ENCODE data around the gene CALML6. TPM values are rescaled to one million over a fixed set of nuclear protein-coding genes. Genes with fewer than 3 reads are reported as not detected.
"Not testable (repeated sequence)": the region's sequence is repeated elsewhere in the genome, so short reads cannot be mapped to it uniquely, and the experiment has no call there.

CALML6 gene
- total RNA-seq, 2 donors from 2014 or later = 1.0 to 4.3 TPM

GRCh38 chr1:1929639-1930545, 14.8 kb downstream of the CALML6 start:
- ATAC-seq = no peak

GRCh38 chr1:1934848-1935247, 19.8 kb downstream of the CALML6 start:
- H3K9me3 ChIP-seq; H3K36me3 ChIP-seq (replicated peaks in 1 of 2; ENCODE audit: insufficient read depth in 1 of 2, low read depth in 2 of 2); H3K27me3 ChIP-seq; H3K27ac ChIP-seq; DNase-seq; H3K4me3 ChIP-seq; ATAC-seq; intact Hi-C loops (cut with DNase I); H3K4me1 ChIP-seq: not testable (repeated sequence)
- 48 to 83% methylated on average over 4 to 21 of the region's 21 CpGs for WGBS, 2 donors

More at GRCh38 chr1:1929639-1930545, 14.8 kb downstream of the CALML6 start:
- Histone ChIP-seq H3K9me3 (no peaks in the 10 kb centered on the region), H3K36me3 (replicated peaks in 1 of 2; ENCODE audit: insufficient read depth in 1 of 2, low read depth in 2 of 2) (no peaks in the 10 kb centered on the region), H3K27ac (no peak overlapping the region), H3K27me3 (no peaks in the 10 kb centered on the region), H3K4me3 (no peak overlapping the region), H3K4me1 (peaks cover 15% of the 10 kb centered on the region)
- TF ChIP-seq POLR2A (IDR thresholded peaks at IDR 0.05) (no peak), CTCF (IDR thresholded peaks at IDR 0.05) (no peak)
- peak in 1 of 4 donors; percentile 8 for DNase-seq
- 77 to 86% methylated on average over 18 to 31 of the region's 38 CpGs for WGBS, 2 donors
- intact Hi-C loops (cut with DNase I) = no loop called here

GRCh38 chr1:1937061-1937460, 22.0 kb downstream of the CALML6 start:
- Histone ChIP-seq H3K27me3 (no peaks in the 10 kb centered on the region), H3K9me3 (no peaks in the 10 kb centered on the region), H3K4me3 (no peak overlapping the region), H3K36me3 (replicated peaks in 1 of 2; ENCODE audit: insufficient read depth in 1 of 2, low read depth in 2 of 2) (no peaks in the 10 kb centered on the region), H3K4me1 (no peaks in the 10 kb centered on the region), H3K27ac (no peak overlapping the region)
- 64 to 65% methylated on average over 15 of the region's 15 CpGs for WGBS, 2 donors
- TF ChIP-seq CTCF (IDR thresholded peaks at IDR 0.05) (no peak), POLR2A (IDR thresholded peaks at IDR 0.05) (no peak)
- no peak for ATAC-seq
- intact Hi-C loops (cut with DNase I) = no loop called here
- DNase-seq = no peak

GRCh38 chr1:1937549-1938275, 22.7 kb downstream of the CALML6 start:
- Histone ChIP-seq H3K36me3 (replicated peaks in 1 of 2; ENCODE audit: insufficient read depth in 1 of 2, low read depth in 2 of 2) (no peaks in the 10 kb centered on the region), H3K9me3 (no peaks in the 10 kb centered on the region), H3K27ac (no peak overlapping the region), H3K4me1 (no peaks in the 10 kb centered on the region), H3K4me3 (no peak overlapping the region), H3K27me3 (no peaks in the 10 kb centered on the region)
- intact Hi-C loops (cut with DNase I) = no loop called here
- no peak for TF ChIP-seq CTCF (IDR thresholded peaks at IDR 0.05)
- 65 to 69% methylated on average over 13 to 16 of the region's 16 CpGs for WGBS, 2 donors
- no peak for DNase-seq
- ATAC-seq = no peak

GRCh38 chr1:1938276-1938573, 23.2 kb downstream of the CALML6 start:
- Histone ChIP-seq H3K4me1 (no peaks in the 10 kb centered on the region), H3K27me3 (no peaks in the 10 kb centered on the region), H3K9me3 (no peaks in the 10 kb centered on the region), H3K4me3 (no peak overlapping the region), H3K36me3 (replicated peaks in 1 of 2; ENCODE audit: insufficient read depth in 1 of 2, low read depth in 2 of 2) (no peaks in the 10 kb centered on the region), H3K27ac (no peak overlapping the region)
- 70 to 71% methylated on average over 6 of the region's 6 CpGs for WGBS, 2 donors
- ATAC-seq = no peak
- intact Hi-C loops (cut with DNase I) = no loop called here
- TF ChIP-seq CTCF (IDR thresholded peaks at IDR 0.05) (no peak), POLR2A (IDR thresholded peaks at IDR 0.05) (no peak)
- DNase-seq = no peak

Data from body of pancreas (tissue), 4 donors.